ENCODE data around the gene LLGL2.

Gene LLGL2

GRCh38 chr17:75506888-75507287 lies 18.6 kb upstream of the LLGL2 start:
- no peaks in the 10 kb centered on the region for H3K27me3 ChIP-seq (ENCODE audit: insufficient read depth, poor library complexity, severe bottlenecking)
- no peak overlapping the region for H3K4me3 ChIP-seq (replicated peaks; ENCODE audit: insufficient read depth, low read length)
- H3K27ac ChIP-seq (replicated peaks): no peak overlapping the region
- DNase-seq (ENCODE audit: low read depth in 1 of 2, low spot score in 1 of 2): no peak
- no peak for TF ChIP-seq POLR2AphosphoS5 (IDR thresholded peaks at IDR 0.05; ENCODE audit: low read depth)
- TF ChIP-seq REST (IDR thresholded peaks at IDR 0.05; ENCODE audit: insufficient replicate concordance, low read depth): no peak
- no peak for TF ChIP-seq SPI1 (IDR thresholded peaks at IDR 0.05; ENCODE audit: borderline replicate concordance, low read depth)
- no peak for TF ChIP-seq GABPA (IDR thresholded peaks at IDR 0.05; ENCODE audit: low read depth)

GRCh38 chr17:75507733-75508719 lies 17.5 kb upstream of the LLGL2 start:
- no peaks in the 10 kb centered on the region for H3K27me3 ChIP-seq (ENCODE audit: insufficient read depth, poor library complexity, severe bottlenecking)
- H3K4me3 ChIP-seq (replicated peaks; ENCODE audit: insufficient read depth, low read length): no peak overlapping the region
- no peak overlapping the region for H3K27ac ChIP-seq (replicated peaks)
- DNase-seq (ENCODE audit: low read depth in 1 of 2, low spot score in 1 of 2): no peak
- TF ChIP-seq, protein P1, sequence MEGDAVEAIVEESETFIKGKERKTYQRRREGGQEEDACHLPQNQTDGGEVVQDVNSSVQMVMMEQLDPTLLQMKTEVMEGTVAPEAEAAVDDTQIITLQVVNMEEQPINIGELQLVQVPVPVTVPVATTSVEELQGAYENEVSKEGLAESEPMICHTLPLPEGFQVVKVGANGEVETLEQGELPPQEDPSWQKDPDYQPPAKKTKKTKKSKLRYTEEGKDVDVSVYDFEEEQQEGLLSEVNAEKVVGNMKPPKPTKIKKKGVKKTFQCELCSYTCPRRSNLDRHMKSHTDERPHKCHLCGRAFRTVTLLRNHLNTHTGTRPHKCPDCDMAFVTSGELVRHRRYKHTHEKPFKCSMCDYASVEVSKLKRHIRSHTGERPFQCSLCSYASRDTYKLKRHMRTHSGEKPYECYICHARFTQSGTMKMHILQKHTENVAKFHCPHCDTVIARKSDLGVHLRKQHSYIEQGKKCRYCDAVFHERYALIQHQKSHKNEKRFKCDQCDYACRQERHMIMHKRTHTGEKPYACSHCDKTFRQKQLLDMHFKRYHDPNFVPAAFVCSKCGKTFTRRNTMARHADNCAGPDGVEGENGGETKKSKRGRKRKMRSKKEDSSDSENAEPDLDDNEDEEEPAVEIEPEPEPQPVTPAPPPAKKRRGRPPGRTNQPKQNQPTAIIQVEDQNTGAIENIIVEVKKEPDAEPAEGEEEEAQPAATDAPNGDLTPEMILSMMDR (IDR thresholded peaks at IDR 0.05; ENCODE audit: insufficient read depth, low read length): no peak
- no peak for TF ChIP-seq POLR2AphosphoS5 (IDR thresholded peaks at IDR 0.05; ENCODE audit: low read depth)
- TF ChIP-seq SPI1 (IDR thresholded peaks at IDR 0.05; ENCODE audit: borderline replicate concordance, low read depth): no peak
- TF ChIP-seq REST (IDR thresholded peaks at IDR 0.05; ENCODE audit: insufficient replicate concordance, low read depth): no peak
- no peak for TF ChIP-seq GABPA (IDR thresholded peaks at IDR 0.05; ENCODE audit: low read depth)

GRCh38 chr17:75508931-75509361 lies 16.6 kb upstream of the LLGL2 start:
- Histone ChIP-seq H3K4me3 (replicated peaks; ENCODE audit: insufficient read depth, low read length) (no peak overlapping the region), H3K27me3 (ENCODE audit: insufficient read depth, poor library complexity, severe bottlenecking) (no peaks in the 10 kb centered on the region), H3K27ac (replicated peaks) (no peak overlapping the region)
- DNase-seq (ENCODE audit: low read depth in 1 of 2, low spot score in 1 of 2): no peak
- no peak for TF ChIP-seq POLR2AphosphoS5 (IDR thresholded peaks at IDR 0.05; ENCODE audit: low read depth)
- no peak for TF ChIP-seq SPI1 (IDR thresholded peaks at IDR 0.05; ENCODE audit: borderline replicate concordance, low read depth)
- TF ChIP-seq REST (IDR thresholded peaks at IDR 0.05; ENCODE audit: insufficient replicate concordance, low read depth): no peak
- TF ChIP-seq GABPA (IDR thresholded peaks at IDR 0.05; ENCODE audit: low read depth): no peak
- TF ChIP-seq, protein P1 (IDR thresholded peaks at IDR 0.05; ENCODE audit: insufficient read depth, low read length): no peak
